Breast epithelium (tissue), 4 donors: Measurements from ENCODE around the gene NDUFS1. TPM values are rescaled to one million over a fixed set of nuclear protein-coding genes. Genes with fewer than 3 reads are reported as not detected.
"Not testable (repeated sequence)": the region's sequence is repeated elsewhere in the genome, so short reads cannot be mapped to it uniquely, and the experiment has no call there.

Source experiments
- DNase-seq, 2 donors: peaks; one replicate each; pipeline ENCODE4 v3.0.0-alpha.2; 2019; ENCODE audit warnings: low spot score in 2 of 2
- H3K27ac ChIP-seq, 2 donors: fragments of 200-600 bp; sonication (generic) in 1 of 2; one replicate each; pipeline ENCODE4 v1.5.1; 2016 to 2019; ENCODE audit warnings: mild to moderate bottlenecking in 1 of 2
- H3K27me3 ChIP-seq, 2 donors: fragments of 200-600 bp; sonication (generic) in 1 of 2; one replicate each; pipeline versions ENCODE4 v1.5.1 to v1.6.0; 2017 to 2019; ENCODE audit warnings: control low read depth in 1 of 2, mild to moderate bottlenecking in 1 of 2
- H3K36me3 ChIP-seq: fragments of 200-600 bp; one replicate; pipeline ENCODE4 v1.5.1; 2019
- H3K4me1 ChIP-seq, 2 donors: fragments of 200-600 bp; sonication (generic); one replicate each; pipeline ENCODE4 v1.5.1; 2016 to 2019; ENCODE audit warnings: control low read depth in 1 of 2
- H3K4me3 ChIP-seq, 3 donors: fragments of 200-600 bp; sonication (generic); 1 replicate in 2 of 3; 2 replicates in 1 of 3; pipeline ENCODE4 v1.5.1; 2016 to 2019; ENCODE audit warnings: mild to moderate bottlenecking in 3 of 3, moderate library complexity in 2 of 3
- H3K9me3 ChIP-seq, 2 donors: fragments of 200-600 bp; sonication (generic) in 1 of 2; one replicate each; pipeline ENCODE4 v1.5.1; 2016 to 2019; ENCODE audit warnings: control low read depth in 1 of 2
- POLR2A ChIP-seq: fragments of 450-650 bp; IDR thresholded peaks from one replicate; pipeline ENCODE4 v1.6.1; 2016; ENCODE audit warnings: antibody characterized with exemption, mild to moderate bottlenecking, moderate library complexity
- POLR2AphosphoS5 ChIP-seq, 3 donors: sonication (generic); formaldehyde crosslinking; IDR thresholded peaks; one replicate each; pipeline ENCODE4 v1.6.1; 2017; ENCODE audit warnings: antibody characterized with exemption in 3 of 3
- intact Hi-C: fragments of 100-400 bp; cut with DNase I; formaldehyde crosslinking; loops from one replicate; pipeline ENCODE4 v1.15.1; 2023; ENCODE audit warnings: low total_unique reads
- total RNA-seq, 3 donors: library from RNA; depleted of rRNA; stranded (reverse); fragments of >200 nt; gene quantifications; one replicate each; pipeline ENCODE4 v1.1.0, GENCODE V29; 2016
- TF ChIP-seq, protein P1 (sequence below), 3 donors: fragments of 450-650 bp; IDR thresholded peaks; one replicate each; pipeline ENCODE4 v1.5.1; 2016 to 2017; ENCODE audit warnings: antibody characterized with exemption in 3 of 3, mild to moderate bottlenecking in 3 of 3, moderate library complexity in 3 of 3

Gene NDUFS1
- total RNA-seq = 10 to 100 TPM; 55.1 to 78.4 (median 61.0) TPM

DNA sequence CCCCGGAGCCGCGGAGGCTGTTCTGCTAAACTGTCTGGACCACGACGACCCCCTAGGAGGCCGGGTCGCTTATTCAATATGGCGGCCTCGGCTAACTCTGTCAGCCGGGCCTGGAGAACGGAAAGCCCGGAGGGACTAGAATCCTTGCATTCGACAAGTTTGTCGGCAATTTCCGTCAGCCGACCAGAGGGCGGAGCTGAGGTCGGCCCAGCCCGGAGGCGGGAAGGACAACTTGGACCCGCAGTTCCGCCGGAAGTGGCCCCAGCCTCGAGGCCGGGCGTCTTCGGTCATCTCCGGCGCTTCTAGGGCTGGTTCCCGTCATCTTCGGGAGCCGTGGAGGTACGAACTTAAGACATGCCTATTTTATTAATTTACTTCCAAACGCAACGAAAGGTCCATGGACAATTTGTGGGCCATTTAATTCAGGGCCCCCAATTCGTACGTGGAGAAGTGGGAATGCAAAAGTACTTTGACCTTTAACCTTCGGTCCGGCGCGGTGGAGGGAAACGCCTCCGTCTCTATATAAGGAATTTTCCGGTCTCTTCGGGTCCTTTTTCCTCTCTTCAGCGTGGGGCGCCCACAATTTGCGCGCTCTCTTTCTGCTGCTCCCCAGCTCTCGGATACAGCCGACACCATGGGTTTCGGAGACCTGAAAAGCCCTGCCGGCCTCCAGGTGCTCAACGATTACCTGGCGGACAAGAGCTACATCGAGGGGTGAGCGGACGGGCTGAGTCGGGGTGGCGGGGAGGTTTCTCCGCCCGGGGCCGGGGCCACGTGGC is at the start of gene NDUFS1, which contains the start of gene EEF1B2:
Gene NDUFS1, minus strand, starts transcription at position 99 of the 779 bp plus-strand sequence. CDS start 5,766 bp downstream, outside the sequence.
Gene EEF1B2, plus strand, starts transcription at position 550 of the 779 bp plus-strand sequence. Its CDS starts 85 bp downstream, at position 635.
- no peaks in the 10 kb centered on the region for H3K36me3 ChIP-seq
- H3K4me1 ChIP-seq = peaks cover 0 to 6% of the 10 kb centered on the region in 2 donors
- no peaks in the 10 kb centered on the region for H3K27me3 ChIP-seq
- TF ChIP-seq, protein P1, sequence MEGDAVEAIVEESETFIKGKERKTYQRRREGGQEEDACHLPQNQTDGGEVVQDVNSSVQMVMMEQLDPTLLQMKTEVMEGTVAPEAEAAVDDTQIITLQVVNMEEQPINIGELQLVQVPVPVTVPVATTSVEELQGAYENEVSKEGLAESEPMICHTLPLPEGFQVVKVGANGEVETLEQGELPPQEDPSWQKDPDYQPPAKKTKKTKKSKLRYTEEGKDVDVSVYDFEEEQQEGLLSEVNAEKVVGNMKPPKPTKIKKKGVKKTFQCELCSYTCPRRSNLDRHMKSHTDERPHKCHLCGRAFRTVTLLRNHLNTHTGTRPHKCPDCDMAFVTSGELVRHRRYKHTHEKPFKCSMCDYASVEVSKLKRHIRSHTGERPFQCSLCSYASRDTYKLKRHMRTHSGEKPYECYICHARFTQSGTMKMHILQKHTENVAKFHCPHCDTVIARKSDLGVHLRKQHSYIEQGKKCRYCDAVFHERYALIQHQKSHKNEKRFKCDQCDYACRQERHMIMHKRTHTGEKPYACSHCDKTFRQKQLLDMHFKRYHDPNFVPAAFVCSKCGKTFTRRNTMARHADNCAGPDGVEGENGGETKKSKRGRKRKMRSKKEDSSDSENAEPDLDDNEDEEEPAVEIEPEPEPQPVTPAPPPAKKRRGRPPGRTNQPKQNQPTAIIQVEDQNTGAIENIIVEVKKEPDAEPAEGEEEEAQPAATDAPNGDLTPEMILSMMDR (IDR thresholded peaks at IDR 0.05) = no peak
- TF ChIP-seq POLR2A (peak; percentile 22), POLR2AphosphoS5 (IDR thresholded peaks at IDR 0.05) (peak; percentile 56 to 90 (median 86))
- intact Hi-C loops = no loop called here
- peak; percentile 96 to 97 for DNase-seq
- H3K27ac ChIP-seq = peak within 1 kb of the TSS; percentile 90 to 93
- peak within 1 kb of the TSS; percentile 61 to 89 (median 75) for H3K4me3 ChIP-seq
- no peaks in the 10 kb centered on the region for H3K9me3 ChIP-seq

DNA sequence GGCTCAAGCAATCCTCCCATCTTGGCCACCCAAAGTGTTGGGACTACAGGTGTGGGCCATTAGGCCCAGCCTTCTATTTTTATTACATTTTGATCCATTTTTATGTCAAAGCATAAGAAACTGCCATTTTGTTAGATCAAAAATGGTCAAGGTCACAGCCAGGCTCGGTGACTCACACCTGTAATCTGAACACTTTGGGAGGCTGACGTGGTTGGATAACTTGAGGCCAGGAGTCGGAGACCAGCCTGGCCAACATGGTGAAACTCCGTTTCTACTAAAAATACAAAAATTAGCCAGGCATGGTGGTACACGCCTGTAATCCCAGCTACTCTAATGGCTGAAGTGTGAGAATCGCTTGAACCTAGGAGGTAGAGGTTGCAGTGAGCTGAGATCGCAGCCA is 49.7 kb upstream of the NDUFS1 start:
- Histone ChIP-seq H3K27me3 (no peaks in the 10 kb centered on the region), H3K9me3 (no peaks in the 10 kb centered on the region), H3K36me3 (no peaks in the 10 kb centered on the region), H3K4me1 (no peaks in the 10 kb centered on the region), H3K4me3 (no peak overlapping the region), H3K27ac (no peak overlapping the region)
- no peak for DNase-seq
- intact Hi-C loops = no loop called here
- TF ChIP-seq, protein P1 (IDR thresholded peaks at IDR 0.05) = no peak
- TF ChIP-seq POLR2A (no peak), POLR2AphosphoS5 (IDR thresholded peaks at IDR 0.05) (no peak)

DNA sequence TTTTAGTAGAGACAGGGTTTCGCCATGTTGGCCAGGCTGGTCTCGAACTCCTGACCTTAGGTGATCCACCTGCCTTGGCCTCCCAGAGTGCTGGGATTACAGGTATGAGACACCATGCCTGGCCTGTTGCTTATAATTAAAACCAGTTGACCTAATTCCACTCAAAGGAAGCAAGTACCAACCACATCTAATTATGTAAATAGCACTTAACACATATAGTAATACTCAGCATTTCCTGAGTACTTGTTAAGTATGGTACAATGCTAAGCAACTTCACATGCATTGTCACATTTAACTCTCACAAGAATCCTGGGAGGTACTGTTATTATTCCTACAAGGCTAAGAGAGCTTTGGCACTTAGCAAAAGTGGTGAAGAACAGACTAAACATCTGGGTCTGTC is 48.1 kb upstream of the NDUFS1 start:
- DNase-seq, H3K27ac ChIP-seq, intact Hi-C loops: not testable (repeated sequence)

DNA sequence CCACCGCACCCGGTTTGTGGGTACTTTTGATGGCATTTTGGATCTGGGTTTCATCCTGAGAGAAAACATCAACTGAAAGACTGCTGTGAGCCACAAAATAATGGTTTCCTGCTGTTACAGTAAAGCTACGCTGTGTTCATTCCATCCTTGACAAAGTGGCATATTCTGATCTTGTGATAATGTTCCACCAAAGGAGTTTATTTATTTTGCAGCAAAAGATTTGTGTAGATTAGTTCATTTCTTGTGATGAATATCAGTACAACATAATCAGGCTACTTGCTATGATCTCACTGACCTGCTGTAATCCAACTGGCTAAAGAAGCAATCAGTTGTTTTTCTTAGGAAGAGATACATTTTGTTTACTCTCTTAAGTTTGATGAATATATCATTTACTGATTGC is 45.5 kb upstream of the NDUFS1 start:
- DNase-seq = no peak
- intact Hi-C loops = no loop called here
- H3K4me1 ChIP-seq = no peaks in the 10 kb centered on the region
- no peaks in the 10 kb centered on the region for H3K27me3 ChIP-seq
- H3K9me3 ChIP-seq = no peaks in the 10 kb centered on the region
- no peak for TF ChIP-seq POLR2A
- TF ChIP-seq, protein P1 (IDR thresholded peaks at IDR 0.05) = no peak
- TF ChIP-seq POLR2AphosphoS5 (IDR thresholded peaks at IDR 0.05) = no peak
- H3K27ac ChIP-seq = no peak overlapping the region
- H3K36me3 ChIP-seq = no peaks in the 10 kb centered on the region
- no peak overlapping the region for H3K4me3 ChIP-seq

More for the DNA sequence above, 48.1 kb upstream of the NDUFS1 start:
- H3K36me3 ChIP-seq, H3K4me3 ChIP-seq, H3K9me3 ChIP-seq, H3K27me3 ChIP-seq, H3K4me1 ChIP-seq: not testable (repeated sequence)

DNA sequence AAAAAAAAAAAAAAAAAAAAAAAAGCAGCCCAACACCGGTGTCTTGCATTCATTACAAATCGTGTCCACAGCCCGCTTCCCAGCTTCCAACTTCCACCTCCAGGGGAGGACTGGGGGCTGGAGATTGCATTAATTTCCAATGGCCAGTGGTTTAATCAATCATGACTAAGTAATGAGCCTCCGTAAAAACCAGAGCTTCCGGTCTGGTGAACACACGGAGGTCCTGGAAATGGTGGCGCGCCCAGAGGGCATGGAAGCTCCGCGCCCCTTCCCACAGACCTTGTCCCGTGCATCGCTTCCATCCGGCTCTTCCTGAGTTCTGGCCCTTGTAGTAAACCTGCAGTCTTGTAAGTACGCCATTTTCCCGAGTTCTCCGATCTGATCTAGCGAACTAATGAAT is 44.1 kb upstream of the NDUFS1 start:
- H3K4me3 ChIP-seq = no peak overlapping the region
- no peaks in the 10 kb centered on the region for H3K4me1 ChIP-seq
- no peak overlapping the region for H3K27ac ChIP-seq
- TF ChIP-seq, protein P1 (IDR thresholded peaks at IDR 0.05) = no peak
- no peak for TF ChIP-seq POLR2AphosphoS5 (IDR thresholded peaks at IDR 0.05)
- no peak for TF ChIP-seq POLR2A
- DNase-seq = no peak
- no peaks in the 10 kb centered on the region for H3K36me3 ChIP-seq
- H3K27me3 ChIP-seq = no peaks in the 10 kb centered on the region
- no peaks in the 10 kb centered on the region for H3K9me3 ChIP-seq
- intact Hi-C loops = no loop called here
